Measurements from ENCODE around the gene ATP8B3.
A peak's percentile ranks its signal among the peaks of the same experiment; 100 is the strongest.

ATP8B3 gene

DNA sequence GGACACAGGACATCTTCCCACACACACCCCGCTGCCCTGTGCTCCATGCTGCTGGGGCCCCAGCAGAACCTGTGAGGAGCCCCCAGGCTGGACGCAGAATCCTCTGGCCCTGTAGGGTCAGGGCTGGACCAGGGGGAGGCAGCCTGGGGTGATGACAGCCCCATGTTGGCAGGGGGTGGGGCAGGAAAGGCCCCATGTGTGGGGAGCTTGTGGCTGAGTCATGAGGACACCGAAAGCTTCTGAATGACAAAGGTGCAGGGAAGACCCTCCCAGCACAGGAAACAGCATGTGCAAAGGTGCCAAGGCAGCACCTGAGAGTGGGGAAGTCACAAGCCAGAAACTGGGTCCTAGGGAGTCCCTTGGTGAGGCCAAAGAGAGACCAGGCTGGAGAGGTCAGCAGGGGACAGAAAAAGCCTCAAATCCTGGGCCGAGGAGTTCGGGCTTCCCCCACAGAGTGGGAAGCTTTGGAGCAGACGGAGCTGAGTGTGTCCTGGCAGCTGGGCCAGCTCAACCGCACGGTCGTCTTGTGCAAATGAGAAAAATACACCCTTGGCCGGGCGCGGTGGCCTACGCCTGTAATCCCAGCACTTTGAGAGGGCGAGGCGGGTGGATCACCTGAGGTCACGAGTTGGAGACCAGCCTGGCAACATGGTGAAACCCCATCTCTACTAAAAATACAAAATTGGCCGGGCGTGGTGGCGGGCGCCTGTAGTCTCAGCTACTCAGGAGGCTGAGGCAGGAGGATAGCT, 17.5 kb downstream of the ATP8B3 start:
- Mint-ChIP-seq H3K27me3 (peaks cover 37 to 41% of the 10 kb centered on the region in 2 donors), H3K9me3 (no peaks in the 10 kb centered on the region), H3K36me3 (no peaks in the 10 kb centered on the region), H3K4me1 (peaks cover 0 to 5% of the 10 kb centered on the region in 2 donors), H3K27ac (no peak overlapping the region), H3K4me3 (no peak overlapping the region)
- ATAC-seq (replicated peaks) (no peak), DNase-seq (no peak)

DNA sequence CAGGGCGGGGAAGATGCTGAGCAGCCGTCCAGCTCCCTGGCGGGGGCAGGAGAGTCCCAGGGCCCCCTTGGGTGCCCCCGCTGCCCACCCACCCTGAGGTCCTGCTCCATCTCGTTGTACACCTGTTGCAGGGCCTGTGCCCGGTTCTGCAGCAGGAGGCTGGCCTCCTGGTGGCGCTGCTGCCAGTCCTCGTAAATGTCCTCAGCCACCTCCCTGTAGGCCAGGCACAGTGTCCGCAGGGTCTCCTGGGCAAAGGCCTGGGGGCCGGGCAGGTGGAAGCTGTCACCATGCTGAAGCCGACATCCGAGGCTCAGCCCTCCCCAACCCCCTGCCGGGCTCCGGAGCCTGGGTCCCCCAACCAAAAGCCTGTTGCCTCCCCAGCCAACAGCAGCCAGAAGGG, 20.2 kb downstream of the ATP8B3 start:
- Mint-ChIP-seq H3K36me3 (no peaks in the 10 kb centered on the region), H3K4me3 (no peak overlapping the region), H3K4me1 (peaks cover 0 to 7% of the 10 kb centered on the region in 2 donors), H3K27ac (no peak overlapping the region), H3K9me3 (no peaks in the 10 kb centered on the region), H3K27me3 (peaks cover 46 to 60% of the 10 kb centered on the region in 2 donors)
- no peak for DNase-seq
- ATAC-seq (replicated peaks), result no peak

DNA sequence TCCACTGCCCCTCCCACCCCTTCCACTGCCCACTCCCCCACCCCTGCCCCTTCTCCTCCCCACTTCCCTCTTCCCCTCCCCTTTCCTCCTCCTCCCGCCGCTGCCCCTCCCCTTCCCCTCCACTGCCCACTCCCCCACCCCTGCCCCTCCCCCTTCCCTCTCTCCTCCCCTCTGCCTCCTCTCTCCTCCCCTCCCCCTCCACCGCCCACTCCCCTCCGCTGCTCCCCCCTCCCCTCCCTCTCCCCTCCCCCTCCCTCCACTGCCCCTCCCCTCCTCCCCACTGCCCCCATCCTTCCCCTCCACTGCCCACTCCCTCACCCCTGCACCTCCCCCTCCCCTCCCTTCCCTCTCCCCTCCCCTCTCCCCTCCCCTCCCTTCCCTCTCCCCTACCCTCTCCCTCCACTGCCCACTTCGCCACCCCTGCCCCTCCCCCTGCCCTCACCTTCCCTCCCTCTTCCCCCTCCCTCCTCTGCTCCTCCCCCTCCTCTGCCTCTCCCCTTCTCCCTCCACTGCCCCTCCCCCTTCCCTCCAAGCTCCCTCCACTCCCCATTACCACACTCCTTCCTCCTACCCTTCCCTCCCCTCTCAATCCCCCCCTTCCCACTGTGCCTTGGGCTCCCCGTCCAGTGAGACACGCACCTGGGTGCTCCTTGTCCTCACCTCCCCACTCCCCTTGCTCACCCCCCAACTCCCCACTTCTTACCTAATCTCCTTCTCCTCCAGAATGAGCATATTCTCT, 21.9 kb downstream of the ATP8B3 start:
- H3K27me3 Mint-ChIP-seq, result peaks cover 43 to 60% of the 10 kb centered on the region in 2 donors
- peaks cover 0 to 3% of the 10 kb centered on the region in 2 donors for H3K4me1 Mint-ChIP-seq
- DNase-seq, result no peak
- no peaks in the 10 kb centered on the region for H3K9me3 Mint-ChIP-seq
- H3K36me3 Mint-ChIP-seq, result no peaks in the 10 kb centered on the region
- no peak overlapping the region for H3K27ac Mint-ChIP-seq
- H3K4me3 Mint-ChIP-seq, result no peak overlapping the region
- ATAC-seq (replicated peaks), result no peak

DNA sequence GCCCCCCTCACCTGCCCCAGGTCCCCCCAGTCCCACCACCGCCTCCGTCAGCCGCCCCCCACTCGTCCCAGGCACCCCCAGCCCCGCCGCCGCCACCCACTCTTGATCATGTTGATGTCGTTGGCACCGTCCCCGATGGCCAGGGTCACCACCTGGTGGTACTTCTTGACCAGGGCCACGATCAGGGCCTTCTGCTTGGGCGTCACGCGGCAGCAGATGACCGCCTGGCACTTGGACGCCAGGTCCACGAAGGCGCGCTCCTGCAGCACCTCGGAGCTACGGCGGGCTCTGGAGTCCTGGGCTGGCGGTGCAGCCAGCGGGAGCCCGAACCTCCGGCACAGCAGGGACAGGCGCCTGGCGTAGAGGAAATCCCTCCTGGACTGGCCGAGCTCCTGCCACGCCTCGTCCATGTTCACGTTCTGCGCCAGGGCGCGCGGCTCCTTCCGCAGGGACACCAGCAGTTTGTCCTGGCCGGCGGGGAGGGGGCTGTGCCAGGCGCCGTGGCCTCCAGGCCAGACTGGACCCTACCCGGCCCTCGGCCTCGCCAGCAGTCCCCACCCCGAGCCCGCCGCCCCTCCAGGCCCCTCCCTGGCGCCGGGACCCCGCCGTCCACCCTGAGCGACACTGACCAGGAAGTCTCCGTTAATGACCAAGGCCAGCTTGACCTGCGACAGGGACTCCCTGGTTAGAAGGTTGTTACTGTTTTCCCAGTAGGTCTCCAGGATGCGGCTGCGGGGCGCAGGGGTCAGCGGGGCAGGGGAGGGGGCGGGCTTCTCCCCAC, 22.6 kb downstream of the ATP8B3 start:
- Mint-ChIP-seq H3K36me3 (no peaks in the 10 kb centered on the region), H3K4me3 (no peak overlapping the region), H3K9me3 (no peaks in the 10 kb centered on the region), H3K4me1 (peaks cover 0 to 3% of the 10 kb centered on the region in 2 donors), H3K27ac (no peak overlapping the region), H3K27me3 (peaks cover 46 to 59% of the 10 kb centered on the region in 2 donors)
- no peak for ATAC-seq (replicated peaks)
- no peak for DNase-seq

DNA sequence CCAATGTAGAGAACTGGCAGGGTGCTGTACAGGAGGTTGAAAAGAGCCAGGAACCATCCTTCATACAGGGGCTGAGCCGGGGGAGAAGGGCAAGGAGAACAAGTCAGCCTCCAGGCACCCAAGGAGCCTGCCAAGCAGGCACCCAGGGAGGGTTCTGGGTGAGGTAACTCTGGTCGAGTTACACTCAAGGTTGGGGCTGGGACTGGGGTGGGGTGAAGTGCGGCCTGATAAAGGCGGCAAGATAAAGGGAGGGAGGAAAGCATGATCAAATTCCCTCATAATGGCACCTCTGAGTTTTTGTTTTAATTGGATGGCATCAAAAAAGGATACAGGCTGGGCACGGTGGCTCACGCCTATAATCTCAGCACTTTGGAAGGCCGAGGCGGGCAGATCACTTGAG, 25.0 kb downstream of the ATP8B3 start:
- ATAC-seq (replicated peaks) (no peak), DNase-seq (no peak)
- no peak overlapping the region for H3K4me3 Mint-ChIP-seq
- peaks cover 0 to 3% of the 10 kb centered on the region in 2 donors for H3K9me3 Mint-ChIP-seq
- H3K36me3 Mint-ChIP-seq, result no peaks in the 10 kb centered on the region
- H3K27me3 Mint-ChIP-seq, result peaks cover 51 to 66% of the 10 kb centered on the region in 2 donors
- peaks cover 6% of the 10 kb centered on the region in 2 donors for H3K4me1 Mint-ChIP-seq
- H3K27ac Mint-ChIP-seq, result no peak overlapping the region

DNA sequence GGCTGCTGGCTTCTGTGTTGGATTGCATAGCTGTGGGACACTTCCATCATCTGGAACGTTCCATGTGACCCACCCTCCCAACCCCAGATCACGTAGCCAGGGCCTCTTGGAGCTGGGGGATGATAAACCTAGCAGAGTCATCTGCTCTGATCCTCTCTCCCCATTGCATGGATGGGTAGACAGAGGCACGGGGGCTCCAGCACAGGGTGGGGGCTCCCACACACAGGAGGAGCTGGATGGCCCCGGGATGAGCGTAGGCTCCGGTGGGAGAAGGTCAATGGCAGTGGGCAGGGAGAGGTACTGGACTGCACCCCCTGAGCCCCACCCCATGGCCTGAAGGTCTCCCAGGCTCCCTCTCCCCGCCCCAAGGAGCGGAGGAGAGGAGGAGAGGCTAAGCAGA, 25.4 kb downstream of the ATP8B3 start:
- no peak overlapping the region for H3K4me3 Mint-ChIP-seq
- DNase-seq (no peak), ATAC-seq (replicated peaks) (no peak)
- H3K36me3 Mint-ChIP-seq, result no peaks in the 10 kb centered on the region
- H3K27me3 Mint-ChIP-seq, result peaks cover 51 to 66% of the 10 kb centered on the region in 2 donors
- peaks cover 6% of the 10 kb centered on the region in 2 donors for H3K4me1 Mint-ChIP-seq
- no peak overlapping the region for H3K27ac Mint-ChIP-seq
- peaks cover 0 to 3% of the 10 kb centered on the region in 2 donors for H3K9me3 Mint-ChIP-seq

DNA sequence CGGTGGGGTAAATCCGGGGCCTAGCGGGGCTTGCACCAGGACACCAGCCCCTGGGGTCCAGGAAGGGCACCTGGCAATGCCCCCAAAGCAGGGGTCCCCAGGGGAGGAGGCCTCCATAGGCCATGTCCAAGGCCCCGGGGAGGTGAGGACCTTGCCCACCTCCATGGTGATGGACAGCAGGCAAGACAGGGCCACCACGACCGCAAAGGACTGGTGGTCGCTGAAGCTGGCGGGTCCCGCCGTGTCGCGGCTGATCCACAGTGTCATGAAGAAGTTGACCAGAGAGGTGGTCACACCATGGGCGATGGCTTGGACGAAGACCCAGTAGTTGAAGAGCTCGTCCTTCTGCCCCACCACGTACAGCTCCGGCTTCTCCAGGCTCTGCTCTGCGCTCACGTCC, 26.8 kb downstream of the ATP8B3 start:
- H3K27me3 Mint-ChIP-seq, result peaks cover 49 to 70% of the 10 kb centered on the region in 2 donors
- no peak for ATAC-seq (replicated peaks)
- peaks cover 0 to 5% of the 10 kb centered on the region in 2 donors for H3K9me3 Mint-ChIP-seq

DNA sequence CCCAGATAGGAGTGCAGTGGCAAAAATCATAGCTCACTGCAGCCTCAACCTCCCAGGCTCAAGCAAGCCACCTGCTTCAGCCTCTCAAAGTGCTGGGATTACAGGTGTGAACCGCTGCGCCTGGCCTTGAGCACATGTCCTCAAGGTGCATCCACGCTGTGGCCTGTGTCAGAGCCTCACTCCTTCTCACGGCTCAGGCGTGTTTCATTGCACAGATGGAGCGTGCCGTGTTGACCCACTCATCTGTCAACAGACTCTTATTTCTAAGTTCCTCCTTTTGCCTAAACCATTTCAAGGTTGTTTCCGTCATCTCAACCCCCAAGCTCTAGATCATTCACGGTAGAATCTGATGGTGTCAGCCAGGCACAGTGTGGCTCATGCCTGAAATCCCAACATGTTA, 28.2 kb downstream of the ATP8B3 start:
- peaks cover 0 to 5% of the 10 kb centered on the region in 2 donors for H3K9me3 Mint-ChIP-seq
- H3K27ac Mint-ChIP-seq, result no peak overlapping the region
- no peak overlapping the region for H3K4me3 Mint-ChIP-seq
- H3K4me1 Mint-ChIP-seq, result peaks cover 5 to 6% of the 10 kb centered on the region in 2 donors
- H3K27me3 Mint-ChIP-seq, result peaks cover 60 to 77% of the 10 kb centered on the region in 2 donors
- DNase-seq (no peak), ATAC-seq (replicated peaks) (peak; percentile 88 to 89)
- H3K36me3 Mint-ChIP-seq, result peaks cover 0 to 5% of the 10 kb centered on the region in 2 donors

More for the DNA sequence above, 26.8 kb downstream of the ATP8B3 start:
- Mint-ChIP-seq H3K27ac (no peak overlapping the region), H3K4me3 (no peak overlapping the region), H3K4me1 (peaks cover 5 to 6% of the 10 kb centered on the region in 2 donors), H3K36me3 (peaks cover 0 to 5% of the 10 kb centered on the region in 2 donors)
- DNase-seq, result no peak

DNA sequence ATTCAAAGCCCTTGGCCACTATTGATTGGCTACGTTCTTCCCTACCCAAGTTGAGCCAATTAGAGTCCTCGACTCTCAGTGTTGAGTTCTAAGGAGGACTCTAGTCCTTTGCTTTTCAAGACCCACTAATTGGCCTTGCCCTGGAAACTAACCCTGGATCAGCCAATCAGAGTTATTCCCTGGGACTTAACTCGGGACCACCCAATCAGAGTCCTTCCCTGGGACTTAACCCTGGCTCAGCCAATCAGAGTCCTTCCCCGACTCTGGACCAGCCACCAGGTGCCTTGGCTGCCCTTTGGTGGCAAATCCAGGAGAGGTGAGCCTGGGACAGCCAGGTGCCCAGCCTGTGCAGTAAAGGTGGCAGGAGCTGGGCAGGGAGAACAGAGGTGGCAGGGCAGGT, 28.7 kb downstream of the ATP8B3 start:
- peaks cover 60 to 77% of the 10 kb centered on the region in 2 donors for H3K27me3 Mint-ChIP-seq
- peaks cover 0 to 5% of the 10 kb centered on the region in 2 donors for H3K36me3 Mint-ChIP-seq
- DNase-seq, result no peak
- H3K27ac Mint-ChIP-seq, result no peak overlapping the region
- no peak for ATAC-seq (replicated peaks)
- no peak overlapping the region for H3K4me3 Mint-ChIP-seq
- peaks cover 0 to 5% of the 10 kb centered on the region in 2 donors for H3K9me3 Mint-ChIP-seq
- H3K4me1 Mint-ChIP-seq, result peaks cover 5 to 6% of the 10 kb centered on the region in 2 donors

DNA sequence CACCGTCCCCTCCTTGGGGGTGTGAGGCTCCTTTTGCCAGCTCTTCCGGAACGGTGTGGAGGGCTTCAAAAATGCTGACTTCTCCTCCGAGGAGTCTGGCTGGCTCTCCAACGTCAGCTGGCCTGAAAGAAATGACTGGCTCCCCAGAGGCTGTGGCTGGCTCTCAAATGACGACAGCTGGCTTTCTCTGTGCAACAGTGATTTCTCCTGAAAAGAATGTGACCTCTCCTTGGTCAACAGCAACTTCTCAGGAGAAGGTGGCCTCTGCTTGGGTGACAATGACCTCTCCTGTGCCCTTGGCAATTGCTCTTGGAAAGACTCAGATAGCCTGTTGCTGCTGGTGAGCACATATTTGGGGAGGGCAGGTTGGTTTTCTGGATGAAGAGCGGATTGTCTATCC, 29.6 kb downstream of the ATP8B3 start:
- ATAC-seq (replicated peaks), result no peak
- DNase-seq, result no peak
- no peak overlapping the region for H3K4me3 Mint-ChIP-seq
- peaks cover 0 to 5% of the 10 kb centered on the region in 2 donors for H3K36me3 Mint-ChIP-seq
- H3K27ac Mint-ChIP-seq, result no peak overlapping the region
- peaks cover 0 to 5% of the 10 kb centered on the region in 2 donors for H3K9me3 Mint-ChIP-seq
- peaks cover 5 to 6% of the 10 kb centered on the region in 2 donors for H3K4me1 Mint-ChIP-seq
- peaks cover 61 to 80% of the 10 kb centered on the region in 2 donors for H3K27me3 Mint-ChIP-seq

DNA sequence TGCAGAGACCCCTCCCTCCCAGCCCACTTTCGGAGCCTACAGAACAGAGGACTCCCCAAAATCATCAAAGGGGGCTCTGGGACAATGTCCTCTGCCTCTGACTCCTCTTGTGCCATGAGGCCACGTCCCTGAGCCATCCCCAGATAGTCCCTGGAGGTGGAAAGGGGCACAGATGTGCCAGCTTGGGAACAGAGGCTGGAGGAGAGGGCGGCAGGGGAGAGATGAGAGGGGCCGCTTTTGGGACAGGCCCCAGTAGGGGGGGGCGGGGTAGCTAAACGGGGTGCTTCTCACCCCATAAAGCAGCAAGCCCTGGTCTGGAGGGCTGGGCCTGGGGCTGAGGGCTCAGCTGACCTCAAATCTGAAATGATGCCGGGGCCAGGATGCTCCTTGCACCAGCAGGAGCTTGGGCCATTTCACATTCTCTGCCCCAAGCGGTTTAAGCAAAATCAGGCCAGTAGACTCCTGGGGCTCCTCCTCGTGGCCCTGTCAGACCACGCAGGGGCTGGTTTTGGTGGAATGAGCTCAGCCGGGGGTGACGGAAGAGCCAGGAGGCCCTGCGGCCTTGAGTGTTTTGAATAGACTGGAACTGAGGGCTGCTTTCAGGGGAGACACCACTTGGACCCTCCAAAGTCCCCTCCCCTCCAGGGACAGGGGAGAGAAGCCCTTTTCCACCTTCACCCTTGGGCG, 31.7 kb downstream of the ATP8B3 start:
- peaks cover 0 to 5% of the 10 kb centered on the region in 2 donors for H3K9me3 Mint-ChIP-seq
- DNase-seq, result no peak
- H3K36me3 Mint-ChIP-seq, result peaks cover 1 to 5% of the 10 kb centered on the region in 2 donors
- no peak for ATAC-seq (replicated peaks)
- H3K27ac Mint-ChIP-seq, result no peak overlapping the region
- H3K4me3 Mint-ChIP-seq, result no peak overlapping the region
- peaks cover 8 to 12% of the 10 kb centered on the region in 2 donors for H3K4me1 Mint-ChIP-seq
- H3K27me3 Mint-ChIP-seq, result peaks cover 65 to 83% of the 10 kb centered on the region in 2 donors

DNA sequence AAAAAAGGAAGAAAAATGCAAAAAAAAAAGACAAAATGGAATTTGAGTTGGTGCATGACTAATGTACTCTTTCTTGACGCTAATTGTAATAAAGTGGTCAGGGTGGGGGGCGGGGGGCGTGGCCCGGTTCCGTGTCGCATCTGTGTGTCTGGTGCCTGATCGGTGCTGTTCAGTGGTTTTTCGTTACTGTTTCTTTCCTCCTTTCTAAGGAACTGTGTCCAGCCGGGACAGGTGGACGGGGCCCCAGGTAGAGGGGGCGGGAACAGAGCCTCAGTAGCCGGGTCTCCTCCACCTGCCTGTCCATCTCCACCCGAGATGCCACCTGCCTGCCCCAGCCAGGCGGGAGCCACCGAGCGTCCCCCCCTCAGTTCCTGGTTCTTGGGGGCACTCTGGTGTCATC, 32.5 kb downstream of the ATP8B3 start:
- Mint-ChIP-seq H3K36me3 (peaks cover 1 to 5% of the 10 kb centered on the region in 2 donors), H3K9me3 (peaks cover 0 to 7% of the 10 kb centered on the region in 2 donors), H3K27me3 (peaks cover 62 to 83% of the 10 kb centered on the region in 2 donors), H3K27ac (no peak overlapping the region), H3K4me1 (peaks cover 9 to 12% of the 10 kb centered on the region in 2 donors), H3K4me3 (no peak overlapping the region)
- ATAC-seq (replicated peaks), result no peak
- DNase-seq, result no peak

DNA sequence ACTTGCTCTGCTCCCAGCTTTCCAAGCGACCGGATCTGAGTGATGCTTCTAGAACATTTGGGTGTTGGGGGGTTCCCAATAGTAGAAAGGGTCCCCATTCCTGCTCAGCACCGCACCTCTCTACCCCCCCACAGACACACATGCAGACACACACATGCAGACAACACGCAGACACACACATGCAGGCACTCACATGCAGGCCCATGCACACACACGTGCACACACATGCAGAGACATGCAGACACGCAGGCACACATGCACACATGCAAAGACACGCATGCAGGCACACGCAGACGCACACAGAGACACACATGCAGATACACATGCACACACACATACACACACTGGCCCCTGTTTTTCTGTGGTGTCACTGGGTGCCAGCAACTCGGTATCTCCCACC, 34.9 kb downstream of the ATP8B3 start:
- DNase-seq, result no peak
- Mint-ChIP-seq H3K4me1 (peaks cover 6% of the 10 kb centered on the region in 2 donors), H3K27ac (peak overlapping the region; percentile 65), H3K27me3 (peaks cover 71 to 87% of the 10 kb centered on the region in 2 donors), H3K36me3 (peaks cover 3 to 5% of the 10 kb centered on the region in 2 donors), H3K9me3 (peaks cover 0 to 4% of the 10 kb centered on the region in 2 donors), H3K4me3 (no peak overlapping the region)
- no peak for ATAC-seq (replicated peaks)

Measured in stimulated activated naive B cell treated with anti-CD40 and anti-IgM and Interleukin-4, amounts not matched to agents 10 μg/mL and 1 μg/mL and 100 μg/mL, for 72 hours (primary cell).